Stimulated activated CD4-positive, alpha-beta T cell treated with anti-CD3 and anti-CD28 coated beads, Interleukin-4, amount 100 ng/mL, for 48 hours (primary cell): ENCODE measurements around the gene FER1L5.
"Not testable (repeated sequence)": the region's sequence is repeated elsewhere in the genome, so short reads cannot be mapped to it uniquely, and the experiment has no call there.

ENCODE experiments used
- DNase-seq, 2 donors: peaks; one replicate each; pipeline ENCODE4 v3.0.0-alpha.2; 2020; ENCODE audit warnings: low read depth in 2 of 2

Gene FER1L5

DNA sequence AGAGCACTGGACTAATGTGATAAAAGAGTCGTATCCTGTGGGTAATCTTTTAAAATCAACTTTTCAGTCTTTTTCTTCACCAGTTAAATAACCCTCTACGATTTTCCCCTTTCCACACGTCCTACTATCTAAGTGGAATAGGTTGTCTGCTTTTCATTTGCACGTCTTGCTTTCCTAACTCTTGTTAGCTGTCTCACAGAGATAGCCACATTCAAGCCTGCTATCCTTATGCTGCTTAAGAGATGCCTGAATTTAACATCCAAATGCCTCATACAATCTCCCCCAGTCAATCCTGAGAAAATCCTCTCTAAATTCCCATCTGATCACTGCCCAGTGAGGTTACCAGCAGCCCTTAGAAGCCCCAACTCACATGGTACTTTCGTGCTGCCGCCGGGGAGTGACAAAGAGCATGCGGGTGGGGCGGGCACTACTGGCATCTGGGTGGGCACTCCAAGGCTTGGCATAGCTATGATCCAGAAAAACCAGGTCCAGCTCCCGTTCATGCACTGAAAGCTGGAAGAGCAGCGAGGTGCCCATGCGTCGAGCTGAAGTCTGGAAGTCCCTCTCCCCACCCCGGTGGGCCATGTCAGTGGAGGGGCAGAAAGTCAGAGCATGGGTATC, 5.9 kb upstream of the FER1L5 start:
- DNase-seq = no peak

DNA sequence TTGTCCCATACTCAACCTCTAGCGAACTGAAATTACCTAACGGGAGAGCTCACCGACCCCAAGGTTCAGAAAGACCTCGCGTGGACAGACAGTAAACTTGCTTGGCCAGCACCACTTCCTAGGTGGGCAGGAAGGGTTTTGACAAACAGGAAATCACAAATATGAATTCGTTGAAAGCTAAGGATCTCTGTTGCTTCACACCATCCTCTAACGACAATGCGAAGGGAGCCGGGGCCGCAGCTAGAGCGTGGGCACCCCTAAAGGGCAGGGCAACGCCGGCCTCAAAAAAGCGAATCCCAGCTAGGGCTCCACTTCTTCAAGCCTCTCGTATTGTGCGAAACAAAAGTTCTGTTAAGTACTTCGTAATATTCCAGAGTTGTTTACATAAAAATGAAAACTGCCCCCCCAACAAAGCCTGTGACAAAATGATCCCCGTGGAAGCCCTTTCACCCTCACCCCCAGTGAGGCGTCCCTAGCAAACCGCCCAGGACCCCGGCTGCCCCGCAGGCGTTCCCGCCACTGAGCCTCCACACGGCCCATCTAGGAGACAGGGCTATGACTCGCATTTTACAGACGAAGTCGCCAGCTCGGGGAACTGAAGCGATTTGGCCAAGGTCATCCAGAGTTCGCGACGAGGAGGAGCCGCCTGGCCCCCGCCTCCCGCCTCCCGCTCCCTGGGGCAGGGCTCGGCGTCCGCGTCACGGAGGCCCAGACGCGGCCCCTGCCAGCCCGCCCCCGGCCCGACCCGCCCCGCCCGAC, 5.0 kb upstream of the FER1L5 start:
- peak; percentile 73 to 82 for DNase-seq

- DNase-seq = peak; percentile 84 to 86
These were observed 4.1 kb upstream of the FER1L5 start, which contains the start of gene KANSL3 for GRCh38 chr2:96638144-96639121. KANSL3 (minus strand) TSS chr2:96638312; CDS start chr2:96637135, 1,177 bp downstream.

DNA sequence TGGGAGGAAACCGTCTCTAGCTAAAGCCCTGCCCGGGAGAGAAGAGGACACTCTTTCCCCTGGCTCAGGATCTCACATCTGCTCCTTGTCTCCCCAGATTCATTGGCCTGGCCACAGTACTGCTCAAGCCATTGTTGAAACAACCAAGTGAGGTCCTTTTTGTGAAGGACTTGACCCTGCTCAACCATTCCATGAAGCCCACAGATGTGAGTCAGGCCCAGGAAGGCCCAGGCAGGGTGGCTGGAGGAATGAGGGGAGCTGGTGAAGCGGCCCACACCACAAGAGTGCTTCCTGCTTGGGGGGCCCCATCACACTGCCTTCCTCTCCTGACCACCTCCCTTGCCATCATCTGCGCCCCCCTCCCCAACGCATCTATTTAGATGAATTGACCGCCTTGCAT, 5.1 kb downstream of the FER1L5 start:
- no peak for DNase-seq

DNA sequence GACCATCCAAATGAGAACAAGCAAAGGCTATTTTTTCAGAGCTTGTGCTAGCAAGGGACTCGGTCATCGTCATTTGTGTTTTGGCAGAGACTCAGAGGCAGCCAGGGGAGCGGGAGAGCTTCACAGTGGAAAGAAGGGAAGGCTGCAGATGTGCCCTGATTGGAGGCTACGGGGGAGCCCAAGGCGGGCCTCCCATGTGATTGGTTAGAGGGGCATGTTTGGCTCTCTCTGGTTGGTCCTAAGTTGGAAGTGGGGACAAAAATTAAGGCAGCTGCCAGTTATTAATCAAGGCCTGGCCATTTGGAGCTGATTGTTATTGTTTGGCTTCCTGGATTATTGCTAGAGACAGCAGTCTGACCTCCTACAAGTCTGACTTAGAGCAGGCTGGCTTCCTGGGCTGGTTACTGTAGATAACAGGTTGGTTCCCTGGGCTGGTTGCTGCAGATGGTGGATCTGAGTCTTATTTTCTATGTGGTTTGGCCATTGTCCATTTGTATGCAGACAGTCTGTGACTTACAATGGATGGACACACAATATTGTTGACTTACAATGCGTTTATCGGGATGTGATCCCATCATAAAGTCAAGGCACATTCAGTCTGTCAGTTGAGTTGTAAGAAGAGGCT, 5.9 kb downstream of the FER1L5 start:
- DNase-seq = no peak

DNA sequence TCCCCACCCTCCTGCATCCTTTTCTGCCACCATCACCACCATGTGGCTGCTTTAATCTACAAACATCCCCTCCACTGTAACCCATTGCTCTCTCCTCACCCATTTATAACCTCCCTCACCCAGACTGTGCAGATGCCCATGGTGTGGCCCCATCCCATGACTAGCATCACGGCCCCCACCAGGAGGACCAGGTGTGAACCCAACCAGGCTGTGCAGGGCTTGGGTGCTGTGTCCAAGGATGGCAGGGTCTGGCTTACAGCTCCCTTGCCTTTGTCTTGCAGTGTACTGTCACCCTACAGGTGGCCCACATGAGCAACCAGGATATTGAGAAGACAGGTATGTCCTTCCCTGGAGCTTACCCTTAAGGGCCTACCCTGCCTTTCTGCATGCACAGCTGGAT, 6.8 kb downstream of the FER1L5 start:
- no peak for DNase-seq

- no peak for DNase-seq
These were observed 9.2 kb downstream of the FER1L5 start for GRCh38 chr2:96651793-96652192.

DNA sequence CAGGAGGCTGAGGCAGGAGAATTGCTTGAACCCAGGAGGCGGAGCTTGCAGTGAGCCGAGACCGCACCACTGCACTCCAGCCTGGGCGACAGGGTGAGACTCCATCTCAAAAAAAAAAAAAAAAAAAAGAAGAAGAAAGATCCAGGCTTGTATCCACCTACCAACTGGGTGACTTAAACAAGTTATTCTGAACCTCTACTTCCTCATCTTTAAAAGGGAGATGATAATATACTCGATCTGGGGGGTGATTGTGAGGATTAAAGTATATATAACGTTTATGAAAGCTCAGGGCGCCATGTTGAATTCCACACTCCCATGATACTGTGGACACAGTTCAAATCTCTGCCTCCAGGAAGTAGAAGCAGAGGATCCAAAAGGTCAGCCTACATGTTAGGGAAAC, 12.2 kb downstream of the FER1L5 start:
- not testable (repeated sequence) for DNase-seq

- no peak for DNase-seq
These were observed 13.0 kb downstream of the FER1L5 start for GRCh38 chr2:96655526-96655925.

DNA sequence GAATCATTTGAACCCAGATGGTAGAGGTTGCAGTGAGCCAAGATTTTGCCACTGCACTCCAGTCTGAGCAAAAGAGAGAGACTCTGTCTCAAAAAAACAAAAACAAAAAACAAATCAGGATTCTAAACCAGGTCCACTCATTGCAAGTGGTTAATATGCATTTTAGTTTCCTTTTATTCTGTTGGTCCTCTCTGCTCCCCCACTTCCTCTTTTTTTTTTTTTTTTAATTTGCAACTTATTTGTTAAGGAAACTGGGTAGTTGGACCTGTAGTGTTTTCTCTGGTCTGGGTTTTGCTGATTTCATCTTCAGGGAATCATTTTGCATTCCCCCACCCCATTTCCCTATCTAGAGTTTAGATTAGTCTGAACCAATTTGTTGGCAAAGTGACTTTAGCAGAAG, 14.0 kb downstream of the FER1L5 start:
- no peak for DNase-seq

- no peak for DNase-seq
These were observed 18.8 kb downstream of the FER1L5 start for GRCh38 chr2:96661324-96661723.

DNA sequence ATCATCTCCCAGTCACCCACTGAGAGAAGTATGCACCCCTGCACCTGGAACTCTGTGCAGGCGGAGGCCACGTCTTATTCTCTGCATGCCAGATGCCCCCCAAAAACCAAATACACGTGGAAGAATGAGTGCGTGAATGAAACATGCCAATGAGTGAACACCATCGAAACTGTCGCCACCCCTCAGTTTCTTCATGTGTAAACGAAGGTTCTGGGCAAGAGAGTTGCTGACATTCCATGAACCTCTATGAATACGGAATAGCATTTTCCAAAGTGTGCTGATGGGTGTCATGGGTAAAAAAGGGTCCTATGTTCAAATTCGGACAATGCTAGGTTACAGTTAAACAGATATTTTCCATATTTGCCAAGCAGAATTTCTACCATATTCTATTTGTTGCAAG, 19.8 kb downstream of the FER1L5 start:
- DNase-seq = no peak

DNA sequence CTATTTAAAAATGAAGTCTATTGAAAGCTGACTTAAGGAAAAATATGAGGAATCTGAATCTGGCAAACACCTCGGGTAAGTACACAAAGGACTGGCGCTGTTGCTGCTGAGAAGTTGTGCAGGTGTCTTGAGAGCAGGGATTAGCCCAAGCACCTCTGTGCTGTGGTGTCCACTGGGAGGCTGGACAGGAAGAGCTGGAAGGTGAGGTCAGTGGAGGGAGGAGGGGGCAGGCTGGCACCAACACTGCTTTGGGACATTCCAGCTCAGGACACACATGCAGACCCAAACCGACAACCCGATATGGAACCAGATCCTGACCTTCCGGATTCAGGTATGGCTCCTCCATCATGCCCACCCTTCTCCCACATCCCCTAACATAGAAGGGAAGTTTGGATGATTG, 20.6 kb downstream of the FER1L5 start:
- DNase-seq = no peak

GRCh38 chr2:96663829-96664228, 21.3 kb downstream of the FER1L5 start:
- DNase-seq = no peak

DNA sequence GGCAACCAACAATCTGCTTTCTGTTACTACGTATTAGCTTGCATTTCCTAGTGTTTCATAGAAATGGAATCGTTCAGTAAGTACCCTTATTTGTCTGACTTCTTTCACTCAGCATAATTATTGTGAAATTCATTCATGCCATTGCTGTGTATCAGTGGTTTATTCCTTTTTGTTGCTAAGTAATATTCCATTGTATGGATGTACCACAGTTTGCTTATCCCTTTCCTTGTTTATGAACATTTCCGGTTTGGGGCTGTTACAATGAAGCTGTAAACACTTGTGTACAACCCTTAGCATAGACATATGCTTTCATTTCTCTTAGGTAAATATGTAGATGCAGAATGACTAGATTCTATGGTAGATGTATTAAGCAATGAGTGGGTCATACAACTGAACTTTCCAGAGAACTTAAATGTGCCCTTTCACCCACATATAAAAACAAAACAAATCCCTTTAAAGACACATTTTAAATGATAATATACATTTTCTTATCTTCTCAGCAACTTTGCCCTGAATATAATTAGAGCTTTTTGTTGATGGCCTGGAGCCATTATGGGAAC, 21.9 kb downstream of the FER1L5 start:
- no peak for DNase-seq

DNA sequence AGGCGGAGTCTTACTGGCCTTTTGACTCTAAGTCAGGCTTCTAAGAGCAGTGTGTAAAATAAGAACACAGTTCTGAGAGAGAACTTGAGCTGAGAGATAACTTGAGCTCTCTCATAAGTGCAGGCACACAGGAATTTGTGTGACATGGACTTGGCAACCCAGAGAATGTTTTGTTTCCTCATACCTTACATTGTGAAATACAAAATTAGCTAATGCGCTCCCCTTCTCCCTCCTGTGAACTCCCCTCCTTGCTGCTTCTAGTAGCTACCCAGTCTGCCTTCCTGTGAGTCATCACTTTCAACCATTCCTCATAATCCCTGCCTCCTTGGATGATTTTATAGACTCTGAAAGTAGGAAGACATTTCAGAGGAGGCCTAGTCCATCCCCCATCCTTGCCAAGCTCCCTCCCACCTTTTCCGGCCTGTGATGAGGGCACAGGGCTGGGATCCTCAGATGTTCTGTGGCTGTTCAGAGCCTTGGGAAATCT, 22.6 kb downstream of the FER1L5 start:
- DNase-seq = no peak

GRCh38 chr2:96665717-96666116, 23.2 kb downstream of the FER1L5 start:
- not testable (repeated sequence) for DNase-seq

GRCh38 chr2:96668771-96669170, 26.2 kb downstream of the FER1L5 start:
- DNase-seq = no peak

GRCh38 chr2:96669539-96670215, 27.1 kb downstream of the FER1L5 start:
- DNase-seq = no peak

GRCh38 chr2:96679848-96680247, 37.3 kb downstream of the FER1L5 start:
- no peak for DNase-seq
